ENCODE data around the gene RPL10. TPM values are rescaled to one million over a fixed set of nuclear protein-coding genes. Genes with fewer than 3 reads are reported as not detected.

Gene RPL10
- total and polyA plus RNA-seq, 2 of the 13 experiments (the other 11 are each of a cell fraction or from before 2014, with no cell fraction given), result 2,381 to 4,713 TPM

- FAIRE-seq, result no peak
- H3K4me2 ChIP-seq (ENCODE audit: low read depth, low read length), result no peak overlapping the region
- peaks cover 3% of the 10 kb centered on the region; the same call in 1 of the 2 replicates for H4K20me1 ChIP-seq (ENCODE audit: insufficient read depth, low read length)
- no peak overlapping the region for H3K4me3 ChIP-seq (replicated peaks in 1 of 3; ENCODE audit: insufficient read depth in 1 of 3, low read depth in 2 of 3, low read length in 3 of 3)
- H3K36me3 ChIP-seq (replicated peaks in 1 of 2; ENCODE audit: control insufficient read depth in 1 of 2, insufficient read depth in 2 of 2, low read length in 2 of 2), result peaks cover 23 to 53% of the 10 kb centered on the region in 2 experiments; a peak in 4 of 5 replicates
- TSS peak; percentile 38 for BruUV-seq (replicated peaks)
- no peak for ATAC-seq
- intact Hi-C loops (cut with micrococcal nuclease; ENCODE audit: unreplicated experiment), result no loop called here
- in situ Hi-C loops (cut with HindIII; ENCODE audit: extremely low pct_ligation_motif_present, low pct_unique_long_range_greater_than_20kb), result no loop called here
- DNase-seq (ENCODE audit: low spot score), result no peak
- H3K9me3 ChIP-seq (ENCODE audit: low read length), result no peaks in the 10 kb centered on the region
- H3K27me3 ChIP-seq (ENCODE audit: control insufficient read depth in 1 of 2, insufficient read depth in 2 of 2, low read length in 2 of 2), result no peaks in the 10 kb centered on the region
- H2AFZ ChIP-seq (ENCODE audit: low read length), result no peak overlapping the region
- H3K27ac ChIP-seq (ENCODE audit: extremely low read length, insufficient read depth, low read length), result no peak overlapping the region
- ChIA-PET POLR2A (no interaction called here), CTCF (ENCODE audit: low intra/inter-chr PET ratio, low total read pairs) (no interaction called here)
- peaks cover 18% of the 10 kb centered on the region for H3K4me1 ChIP-seq (ENCODE audit: insufficient read depth, low read length)
- 90% methylated on average over 2 of the region's 41 CpGs for WGBS (ENCODE audit: low lambda C conversion rate)
- TF ChIP-seq LCORL (IDR thresholded peaks at IDR 0.05) (no peak), LCORL (CRISPR knock-in tag; IDR thresholded peaks at IDR 0.05) (no peak), ZNF558 (CRISPR knock-in tag; IDR thresholded peaks at IDR 0.05; ENCODE audit: borderline replicate concordance) (no peak), KAT8 (CRISPR knock-in tag; IDR thresholded peaks at IDR 0.05) (no peak), RBFOX2 (IDR thresholded peaks at IDR 0.05; ENCODE audit: low read depth, low read length) (peak; percentile 48; the same call in 1 of the 2 replicates), AGO2 (optimal IDR thresholded peaks at IDR 0.05; ENCODE audit: low read depth, low read length) (peak; percentile 49)
- no peak overlapping the region for H3K9ac ChIP-seq (ENCODE audit: insufficient read depth, low read depth, low read length)
- H3K79me2 ChIP-seq (ENCODE audit: insufficient read depth, low read length), result no peaks in the 10 kb centered on the region
These were observed 38.6 kb upstream of the RPL10 start for GRCh38 chrX:154359362-154360154.

- Histone ChIP-seq H3K4me1 (ENCODE audit: insufficient read depth, low read length) (peaks cover 18% of the 10 kb centered on the region), H3K4me3 (replicated peaks in 1 of 3; ENCODE audit: insufficient read depth in 1 of 3, low read depth in 2 of 3, low read length in 3 of 3) (no peak overlapping the region), H3K36me3 (replicated peaks in 1 of 2; ENCODE audit: control insufficient read depth in 1 of 2, insufficient read depth in 2 of 2, low read length in 2 of 2) (peaks cover 22 to 47% of the 10 kb centered on the region in 2 experiments; a peak in 4 of 5 replicates), H2AFZ (ENCODE audit: low read length) (no peak overlapping the region), H3K9me3 (ENCODE audit: low read length) (no peaks in the 10 kb centered on the region), H4K20me1 (ENCODE audit: insufficient read depth, low read length) (peaks cover 3% of the 10 kb centered on the region; the same call in 1 of the 2 replicates), H3K27ac (ENCODE audit: extremely low read length, insufficient read depth, low read length) (no peak overlapping the region), H3K27me3 (ENCODE audit: control insufficient read depth in 1 of 2, insufficient read depth in 2 of 2, low read length in 2 of 2) (no peaks in the 10 kb centered on the region), H3K9ac (ENCODE audit: insufficient read depth, low read depth, low read length) (no peak overlapping the region), H3K79me2 (ENCODE audit: insufficient read depth, low read length) (no peaks in the 10 kb centered on the region), H3K4me2 (ENCODE audit: low read depth, low read length) (no peak overlapping the region)
- BruUV-seq (replicated peaks), result no TSS peak
- intact Hi-C loops (cut with micrococcal nuclease; ENCODE audit: unreplicated experiment), result no loop called here
- WGBS (ENCODE audit: low lambda C conversion rate), result 100% methylated on average over 1 of the region's 34 CpGs
- in situ Hi-C loops (cut with HindIII; ENCODE audit: extremely low pct_ligation_motif_present, low pct_unique_long_range_greater_than_20kb), result no loop called here
- ATAC-seq (no peak), FAIRE-seq (no peak), DNase-seq (ENCODE audit: low spot score) (no peak)
- TF ChIP-seq LCORL (IDR thresholded peaks at IDR 0.05), result no peak
- TF ChIP-seq LCORL (CRISPR knock-in tag; IDR thresholded peaks at IDR 0.05), result no peak
- TF ChIP-seq AGO2 (optimal IDR thresholded peaks at IDR 0.05; ENCODE audit: low read depth, low read length), result peak; percentile 10
- TF ChIP-seq FIP1L1 (IDR thresholded peaks at IDR 0.05; ENCODE audit: borderline replicate concordance, insufficient read depth, low read depth, low read length), result no peak
- TF ChIP-seq RBFOX2 (IDR thresholded peaks at IDR 0.05; ENCODE audit: low read depth, low read length), result peak; percentile 22; the same call in 1 of the 2 replicates
- no peak for TF ChIP-seq MEF2D (CRISPR knock-in tag; IDR thresholded peaks at IDR 0.05)
- TF ChIP-seq SIX4 (CRISPR knock-in tag; IDR thresholded peaks at IDR 0.05), result no peak
- ChIA-PET POLR2A (no interaction called here), CTCF (ENCODE audit: low intra/inter-chr PET ratio, low total read pairs) (no interaction called here)
These were observed 37.9 kb upstream of the RPL10 start for GRCh38 chrX:154360155-154360713.

Measured in HepG2 (cell line).